ENCODE results near the gene ANKHD1. TPM values are rescaled to one million over a fixed set of nuclear protein-coding genes. Genes with fewer than 3 reads are reported as not detected.

Gene ANKHD1
- total RNA-seq, 4 donors from 2014 or later: 113 to 212 (median 164) TPM

- peaks cover 20 to 32% (median 28%) of the 10 kb centered on the region in 4 donors for H3K4me1 ChIP-seq
- intact Hi-C loops (cut with DNase I; ENCODE audit: low total_unique reads): no loop called here
- H3K4me3 ChIP-seq: no peak overlapping the region
- H3K27ac ChIP-seq: no peak overlapping the region
- H3K36me3 ChIP-seq: no peaks in the 10 kb centered on the region
- in situ Hi-C loops (cut with MboI; ENCODE audit: low pct_ligation_motif_present in 1 of 4, low pct_unique_long_range_greater_than_20kb in 1 of 4, low sequenced_read_pairs in 3 of 4): loop anchor here in 3 of 4 donors (10.0 to 25.0 kb wide), 3 partner anchors 73 to 143 kb away; partner anchors contain the start of genes CD14 (in 2 of the 3), TMCO6 (in 2 of the 3), DND1 (in 1 of the 3) and WDR55 (in 1 of the 3)
- no peak for DNase-seq
- 93% methylated on average over 10 of the region's 10 CpGs; no CpG with 5 or more reads in 1 of the 2 donors for WGBS, 2 donors (ENCODE audit: low coverage in 1 of 2)
- H3K9me3 ChIP-seq: no peaks in the 10 kb centered on the region
- TF ChIP-seq POLR2A (IDR thresholded peaks at IDR 0.05) (no peak), EP300 (IDR thresholded peaks at IDR 0.05; ENCODE audit: low read depth) (no peak), POLR2AphosphoS5 (IDR thresholded peaks at IDR 0.05) (no peak), CTCF (IDR thresholded peaks at IDR 0.05) (no peak)
- no peaks in the 10 kb centered on the region for H3K27me3 ChIP-seq
Observed at GRCh38 chr5:140561753-140562523, 160.3 kb downstream of the ANKHD1 start.

GRCh38 chr5:140563596-140563995 is 162.0 kb downstream of the ANKHD1 start:
- peak overlapping the region; percentile 48 to 63 (median 57) for H3K4me3 ChIP-seq
- H3K36me3 ChIP-seq: peaks cover 0 to 10% (median 0%) of the 10 kb centered on the region in 4 donors
- no peaks in the 10 kb centered on the region for H3K27me3 ChIP-seq
- WGBS, 2 donors (ENCODE audit: low coverage in 1 of 2): 66% methylated on average over 8 of the region's 8 CpGs; no CpG with 5 or more reads in 1 of the 2 donors
- H3K4me1 ChIP-seq: peaks cover 20 to 30% (median 23%) of the 10 kb centered on the region in 4 donors
- no peak for TF ChIP-seq CTCF (IDR thresholded peaks at IDR 0.05)
- TF ChIP-seq POLR2A (IDR thresholded peaks at IDR 0.05): no peak
- no peak for TF ChIP-seq POLR2AphosphoS5 (IDR thresholded peaks at IDR 0.05)
- H3K27ac ChIP-seq: peak overlapping the region; percentile 92 to 94 (median 93)
- intact Hi-C loops (cut with DNase I; ENCODE audit: low total_unique reads) (no loop called here), in situ Hi-C loops (cut with MboI; ENCODE audit: low pct_ligation_motif_present in 1 of 4, low pct_unique_long_range_greater_than_20kb in 1 of 4, low sequenced_read_pairs in 3 of 4) (loop anchor here in 3 of 4 donors (10.0 to 25.0 kb wide), 3 partner anchors 71 to 141 kb away; partner anchors contain the start of genes CD14 (in 2 of the 3), TMCO6 (in 2 of the 3), DND1 (in 1 of the 3) and WDR55 (in 1 of the 3))
- DNase-seq: peak; percentile 44
- H3K9me3 ChIP-seq: no peaks in the 10 kb centered on the region

GRCh38 chr5:140564196-140565023 is 162.8 kb downstream of the ANKHD1 start, which contains the start of the genes APBB3 and SLC35A4:
Gene APBB3 (minus strand): TSS chr5:140564598. CDS start chr5:140564245, 353 bp downstream.
Gene SLC35A4 (plus strand): TSS chr5:140564828. CDS start chr5:140567170, 2,342 bp downstream.
- in situ Hi-C loops (cut with MboI; ENCODE audit: low pct_ligation_motif_present in 1 of 4, low pct_unique_long_range_greater_than_20kb in 1 of 4, low sequenced_read_pairs in 3 of 4): loop anchor here in 3 of 4 donors (10.0 to 25.0 kb wide), 3 partner anchors 70 to 140 kb away; partner anchors contain the start of genes CD14 (in 2 of the 3), TMCO6 (in 2 of the 3), DND1 (in 1 of the 3) and WDR55 (in 1 of the 3)
- peaks cover 0 to 10% (median 0%) of the 10 kb centered on the region in 4 donors for H3K36me3 ChIP-seq

More at GRCh38 chr5:140564196-140565023, 162.8 kb downstream of the ANKHD1 start, which contains the start of the genes APBB3 and SLC35A4:
- Histone ChIP-seq H3K9me3 (no peaks in the 10 kb centered on the region), H3K4me1 (peaks cover 20 to 38% (median 25%) of the 10 kb centered on the region in 4 donors), H3K27ac (peak within 1 kb of the TSS; percentile 92 to 94 (median 93)), H3K4me3 (peak within 1 kb of the TSS; percentile 48 to 63 (median 57)), H3K27me3 (no peaks in the 10 kb centered on the region)
- 1% methylated on average over 54 of the region's 74 CpGs; no CpG with 5 or more reads in 1 of the 2 donors for WGBS, 2 donors (ENCODE audit: low coverage in 1 of 2)
- TF ChIP-seq POLR2AphosphoS5 (IDR thresholded peaks at IDR 0.05) (peak; percentile 92 to 95 (median 95)), CTCF (IDR thresholded peaks at IDR 0.05) (peak in 1 of 5 experiments; percentile 7), POLR2A (IDR thresholded peaks at IDR 0.05) (peak; percentile 94), EP300 (IDR thresholded peaks at IDR 0.05; ENCODE audit: low read depth) (peak; percentile 56)
- peak; percentile 97 for DNase-seq
- intact Hi-C loops (cut with DNase I; ENCODE audit: low total_unique reads): loop anchor here (5.0 kb wide), 1 partner anchor 73 kb away; the partner anchor contains the start of gene TMCO6

All from transverse colon (tissue), 4 donors.